OCI-LY3 (cell line): Measurements from ENCODE around the gene GLTP.

Experiments
- H2AFZ ChIP-seq: fragments of 200-600, 300-600 bp; shearing (Covaris generic); 2 replicates; pipeline ENCODE4 v1.6.0; 2014; ENCODE audit warnings: antibody characterized with exemption, low read depth, low read length
- H3K27ac ChIP-seq: fragments of 200-600, 300-600 bp; sonication (generic); 2 replicates; pipeline ENCODE4 v1.5.1; 2014; ENCODE audit warnings: mild to moderate bottlenecking, low read length, moderate library complexity, mixed read lengths
- H3K27me3 ChIP-seq: fragments of 200-600, 300-600 bp; sonication (generic); 2 replicates; pipeline ENCODE4 v1.6.1; 2014; ENCODE audit warnings: low read depth, low read length, mixed read lengths
- H3K36me3 ChIP-seq: fragments of 200-600, 300-600 bp; sonication (generic); replicated peaks from 2 replicates; pipeline ENCODE3; 2014; ENCODE audit warnings: low read depth, low read length, mixed read lengths
- H3K4me1 ChIP-seq: fragments of 300-600, 200-600 bp; sonication (generic); 2 replicates; pipeline ENCODE4 v1.6.1; 2014; ENCODE audit warnings: low read length, mixed read lengths
- H3K4me2 ChIP-seq: fragments of 200-600, 300-600 bp; sonication (generic); 2 replicates; pipeline ENCODE4 v1.6.1; 2014; ENCODE audit warnings: low read length, mixed read lengths
- H3K4me3 ChIP-seq: fragments of 300-600, 200-600 bp; sonication (generic); 2 replicates; pipeline ENCODE4 v1.5.1; 2014; ENCODE audit warnings: antibody characterized with exemption, mild to moderate bottlenecking, low read length, moderate library complexity
- H3K79me2 ChIP-seq: fragments of 300-600, 200-600 bp; shearing (Covaris generic); 2 replicates; pipeline ENCODE4 v1.6.1; 2014; ENCODE audit warnings: mild to moderate bottlenecking, low read length, mixed read lengths
- H3K9ac ChIP-seq: fragments of 300-600, 200-600 bp; shearing (Covaris generic); 2 replicates; pipeline ENCODE4 v1.6.0; 2014; ENCODE audit warnings: mild to moderate bottlenecking, low read length, moderate library complexity
- H3K9me3 ChIP-seq: fragments of 200-600, 300-600 bp; shearing (Covaris generic); 2 replicates; pipeline ENCODE4 v1.6.1; 2014; ENCODE audit warnings: low read length, mixed read lengths; ENCODE audit not compliant: insufficient read depth
- H4K20me1 ChIP-seq: fragments of 200-600, 300-600 bp; sonication (generic); 2 replicates; pipeline ENCODE4 v1.6.1; 2016; ENCODE audit warnings: low read length, mixed read lengths; ENCODE audit not compliant: insufficient read depth
- EZH2phosphoT487 ChIP-seq: fragments of 200-600 bp; shearing (Covaris generic); IDR thresholded peaks from 2 replicates; pipeline ENCODE4 v1.6.1; 2018; ENCODE audit warnings: antibody characterized with exemption, mixed run types, low read depth
- TF ChIP-seq, protein P1 (sequence below): fragments of 200-600, 300-600 bp; sonication (generic); IDR thresholded peaks from 2 replicates; pipeline ENCODE4 v1.5.1; 2014; ENCODE audit warnings: antibody characterized with exemption, low read length, low read depth

The GLTP gene

DNA sequence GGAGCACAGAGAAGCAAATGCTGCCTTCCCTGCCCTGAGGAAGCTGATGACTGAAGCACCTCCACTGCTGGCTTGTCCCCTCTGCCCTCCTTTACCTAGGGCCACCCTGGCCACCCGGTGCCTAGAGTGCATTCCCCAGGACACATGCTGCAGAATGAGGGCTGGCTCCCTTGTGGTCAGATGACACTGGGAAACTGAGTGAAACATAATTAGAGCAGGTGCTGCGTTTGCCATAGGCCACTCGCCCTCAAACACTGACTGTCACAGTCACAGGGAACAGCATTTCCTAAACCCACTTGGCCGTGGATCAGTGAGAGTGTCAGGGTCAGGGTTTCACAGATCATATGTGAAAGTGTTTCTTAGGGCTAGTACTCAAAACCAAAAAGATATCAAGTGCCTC lies 35.7 kb upstream of the GLTP start:
- Histone ChIP-seq H3K9me3 (no peaks in the 10 kb centered on the region), H3K4me2 (no peak overlapping the region), H3K79me2 (no peaks in the 10 kb centered on the region), H2AFZ (no peak overlapping the region), H3K27ac (no peak overlapping the region), H3K4me1 (no peaks in the 10 kb centered on the region), H4K20me1 (no peaks in the 10 kb centered on the region), H3K27me3 (no peaks in the 10 kb centered on the region), H3K9ac (no peak overlapping the region), H3K36me3 (peaks cover 57% of the 10 kb centered on the region), H3K4me3 (no peak overlapping the region)
- TF ChIP-seq, protein P1, sequence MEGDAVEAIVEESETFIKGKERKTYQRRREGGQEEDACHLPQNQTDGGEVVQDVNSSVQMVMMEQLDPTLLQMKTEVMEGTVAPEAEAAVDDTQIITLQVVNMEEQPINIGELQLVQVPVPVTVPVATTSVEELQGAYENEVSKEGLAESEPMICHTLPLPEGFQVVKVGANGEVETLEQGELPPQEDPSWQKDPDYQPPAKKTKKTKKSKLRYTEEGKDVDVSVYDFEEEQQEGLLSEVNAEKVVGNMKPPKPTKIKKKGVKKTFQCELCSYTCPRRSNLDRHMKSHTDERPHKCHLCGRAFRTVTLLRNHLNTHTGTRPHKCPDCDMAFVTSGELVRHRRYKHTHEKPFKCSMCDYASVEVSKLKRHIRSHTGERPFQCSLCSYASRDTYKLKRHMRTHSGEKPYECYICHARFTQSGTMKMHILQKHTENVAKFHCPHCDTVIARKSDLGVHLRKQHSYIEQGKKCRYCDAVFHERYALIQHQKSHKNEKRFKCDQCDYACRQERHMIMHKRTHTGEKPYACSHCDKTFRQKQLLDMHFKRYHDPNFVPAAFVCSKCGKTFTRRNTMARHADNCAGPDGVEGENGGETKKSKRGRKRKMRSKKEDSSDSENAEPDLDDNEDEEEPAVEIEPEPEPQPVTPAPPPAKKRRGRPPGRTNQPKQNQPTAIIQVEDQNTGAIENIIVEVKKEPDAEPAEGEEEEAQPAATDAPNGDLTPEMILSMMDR = no peak
- TF ChIP-seq EZH2phosphoT487 = no peak

DNA sequence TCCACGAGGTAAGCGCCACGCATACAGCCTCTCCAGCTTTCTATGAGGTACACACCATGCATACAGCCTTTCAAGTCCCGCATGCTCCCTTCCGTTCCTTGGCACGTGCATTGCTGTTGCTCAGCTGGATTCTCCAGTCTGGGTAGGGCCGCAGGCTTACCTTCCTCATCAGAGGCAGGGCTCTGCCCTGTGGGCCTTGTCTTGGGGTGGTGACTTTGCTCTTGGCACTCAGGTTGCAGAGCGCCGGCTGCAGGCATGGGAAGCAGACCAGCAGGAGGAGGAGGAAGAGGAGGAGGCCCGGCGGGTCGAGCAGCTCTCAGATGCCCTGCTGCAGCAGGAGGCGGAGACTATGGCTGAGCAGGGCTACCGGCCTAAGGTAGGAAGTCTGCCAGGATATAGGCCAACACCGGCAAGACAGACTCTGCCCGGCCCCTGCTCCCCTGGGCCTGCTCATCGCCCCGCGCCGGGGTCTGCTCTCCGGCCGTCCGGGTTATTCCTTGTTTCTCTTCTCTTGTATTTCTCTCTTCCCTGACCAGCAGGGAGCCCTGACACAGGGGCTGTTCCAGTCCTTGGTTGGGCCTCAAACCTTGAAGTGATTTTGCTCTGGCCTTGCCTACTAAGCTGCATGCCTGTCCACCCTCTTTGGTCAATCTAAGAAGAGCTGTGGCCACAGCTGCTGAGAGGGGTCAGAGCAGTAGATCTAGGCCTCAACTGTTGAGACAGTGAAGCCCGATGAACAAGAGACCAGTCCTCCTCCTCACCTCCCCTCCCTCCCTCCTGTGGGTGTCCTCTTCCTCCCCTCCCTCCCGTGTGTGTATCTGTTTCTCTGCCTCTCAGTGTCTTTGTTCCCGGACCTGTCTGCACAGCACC lies 35.1 kb upstream of the GLTP start:
- H3K9ac ChIP-seq = no peak overlapping the region
- H3K79me2 ChIP-seq = no peaks in the 10 kb centered on the region
- H3K9me3 ChIP-seq = no peaks in the 10 kb centered on the region
- peaks cover 60% of the 10 kb centered on the region for H3K36me3 ChIP-seq
- H2AFZ ChIP-seq = no peak overlapping the region
- H3K4me3 ChIP-seq = no peak overlapping the region
- H3K4me1 ChIP-seq = no peaks in the 10 kb centered on the region
- H3K27me3 ChIP-seq = no peaks in the 10 kb centered on the region
- H3K27ac ChIP-seq = no peak overlapping the region
- no peak overlapping the region for H3K4me2 ChIP-seq
- H4K20me1 ChIP-seq = no peaks in the 10 kb centered on the region
- no peak for TF ChIP-seq EZH2phosphoT487
- TF ChIP-seq, protein P1 = no peak

DNA sequence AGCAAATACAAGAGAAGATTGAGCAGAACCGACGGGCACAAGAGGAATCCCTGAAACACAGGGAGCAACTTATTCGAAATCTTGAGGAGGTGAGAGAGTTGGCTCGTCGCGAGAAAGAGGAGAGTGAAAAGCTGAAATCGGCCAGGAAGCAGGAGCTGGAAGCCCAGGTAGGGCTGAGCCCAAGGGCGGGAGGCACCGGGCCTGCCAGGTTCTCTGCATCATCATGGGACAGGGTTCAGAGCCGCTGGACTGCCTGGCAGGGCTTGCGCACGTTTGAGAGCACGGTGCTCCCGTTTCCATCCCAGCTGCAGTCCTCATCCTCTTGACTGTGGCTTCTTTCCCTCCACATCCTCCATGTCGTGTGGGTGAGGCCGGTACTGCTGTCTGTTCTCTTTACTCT lies 34.1 kb upstream of the GLTP start:
- H3K4me2 ChIP-seq = no peak overlapping the region
- no peak overlapping the region for H3K27ac ChIP-seq
- H3K4me1 ChIP-seq = no peaks in the 10 kb centered on the region
- H3K27me3 ChIP-seq = no peaks in the 10 kb centered on the region
- no peak overlapping the region for H2AFZ ChIP-seq
- no peaks in the 10 kb centered on the region for H3K9me3 ChIP-seq
- no peaks in the 10 kb centered on the region for H4K20me1 ChIP-seq
- H3K9ac ChIP-seq = no peak overlapping the region
- H3K36me3 ChIP-seq = peaks cover 53% of the 10 kb centered on the region
- TF ChIP-seq, protein P1 = no peak
- no peak for TF ChIP-seq EZH2phosphoT487
- no peak overlapping the region for H3K4me3 ChIP-seq
- no peaks in the 10 kb centered on the region for H3K79me2 ChIP-seq

DNA sequence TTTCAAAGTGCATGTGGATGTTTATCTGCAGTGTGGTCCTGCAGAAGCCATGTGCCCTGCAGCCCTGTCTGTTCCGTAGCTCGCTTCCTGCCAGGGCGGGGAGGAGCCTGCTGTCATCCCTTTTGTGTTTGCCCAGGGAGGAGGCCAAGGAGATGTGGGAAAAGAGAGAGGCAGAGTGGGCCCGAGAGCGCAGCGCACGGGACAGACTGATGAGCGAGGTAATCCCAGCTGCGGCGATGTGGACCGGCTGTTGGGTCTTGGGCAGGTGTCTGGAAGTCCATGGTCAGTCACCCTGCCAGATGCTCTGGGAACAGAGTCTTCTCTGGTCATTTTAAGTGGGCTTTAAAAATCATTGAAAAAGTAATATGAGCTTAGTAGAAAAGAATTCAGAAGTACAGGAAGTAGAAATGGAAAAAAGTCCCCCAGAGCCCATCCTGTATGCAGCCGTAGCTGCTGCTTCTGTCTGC lies 32.5 kb upstream of the GLTP start:
- no peak overlapping the region for H3K27ac ChIP-seq
- H4K20me1 ChIP-seq = no peaks in the 10 kb centered on the region
- no peak overlapping the region for H2AFZ ChIP-seq
- no peak for TF ChIP-seq EZH2phosphoT487
- TF ChIP-seq, protein P1 = no peak
- H3K79me2 ChIP-seq = no peaks in the 10 kb centered on the region
- H3K9me3 ChIP-seq = no peaks in the 10 kb centered on the region
- no peak overlapping the region for H3K4me2 ChIP-seq
- H3K4me3 ChIP-seq = no peak overlapping the region
- H3K36me3 ChIP-seq = peaks cover 59% of the 10 kb centered on the region
- H3K27me3 ChIP-seq = no peaks in the 10 kb centered on the region
- no peaks in the 10 kb centered on the region for H3K4me1 ChIP-seq
- no peak overlapping the region for H3K9ac ChIP-seq
